Thymus (tissue), 11 donors: Measurements from ENCODE around the gene PDE4C. TPM values are rescaled to one million over a fixed set of nuclear protein-coding genes. Genes with fewer than 3 reads are reported as not detected.
A peak's percentile ranks its signal among the peaks of the same experiment; 100 is the strongest.
"Not testable (repeated sequence)": the region's sequence is repeated elsewhere in the genome, so short reads cannot be mapped to it uniquely, and the experiment has no call there.

Source experiments
- DNase-seq, 9 donors: peaks; one replicate each; pipeline ENCODE4 v3.0.0-alpha.2; 2013; ENCODE audit warnings: low spot score in 9 of 9, low read depth in 6 of 9, missing footprints in 1 of 9
- H3K27ac ChIP-seq, 2 donors: one replicate each; pipeline ENCODE4 v1.5.1; 2013; ENCODE audit warnings: control low read depth in 1 of 2, low read depth in 1 of 2, low read length in 1 of 2, mild to moderate bottlenecking in 1 of 2, moderate library complexity in 1 of 2
- H3K27me3 ChIP-seq, 2 donors: one replicate each; pipeline ENCODE4 v1.5.1; 2013; ENCODE audit warnings: low read length in 1 of 2; ENCODE audit not compliant: control insufficient read depth in 2 of 2, insufficient read depth in 1 of 2
- H3K36me3 ChIP-seq, 2 donors: one replicate each; pipeline ENCODE4 v1.5.1; 2013; ENCODE audit warnings: low read length in 1 of 2, mild to moderate bottlenecking in 1 of 2, moderate library complexity in 1 of 2; ENCODE audit not compliant: control insufficient read depth in 2 of 2, insufficient read depth in 2 of 2
- H3K4me1 ChIP-seq, 2 donors: one replicate each; pipeline ENCODE4 v1.5.1; 2013; ENCODE audit warnings: low read length in 2 of 2; ENCODE audit not compliant: control insufficient read depth in 2 of 2, insufficient read depth in 2 of 2
- H3K4me3 ChIP-seq, 2 donors: one replicate each; pipeline ENCODE4 v1.5.1; 2013; ENCODE audit warnings: low read length in 2 of 2, control low read depth in 1 of 2, mild to moderate bottlenecking in 1 of 2
- H3K9me3 ChIP-seq, 2 donors: one replicate each; pipeline ENCODE4 v1.5.1; 2013; ENCODE audit warnings: low read length in 1 of 2, mild to moderate bottlenecking in 1 of 2; ENCODE audit not compliant: control insufficient read depth in 2 of 2, insufficient read depth in 1 of 2
- WGBS: extraction: QIAGEN DNeasy Blood & Tissue Kit; methylation state at CpG from one replicate; pipeline ENCODE4 v1.1.7; 2013; 5-methylcytosine and 5-hydroxymethylcytosine counted together
- polyA plus RNA-seq: library from polyadenylated mRNA; stranded (reverse); fragments of 200-250 nt; gene quantifications from one replicate; pipeline ENCODE4 v1.2.3, GENCODE V29; 2013
- total RNA-seq: library from RNA; stranded (reverse); fragments of 120-200 nt; gene quantifications from one replicate; pipeline ENCODE4 v1.2.4, GENCODE V29; 2013
- donor health status: healthy.

Gene PDE4C
- total and polyA plus RNA-seq, 2 donors: 0.05 to 0.34 TPM

DNA sequence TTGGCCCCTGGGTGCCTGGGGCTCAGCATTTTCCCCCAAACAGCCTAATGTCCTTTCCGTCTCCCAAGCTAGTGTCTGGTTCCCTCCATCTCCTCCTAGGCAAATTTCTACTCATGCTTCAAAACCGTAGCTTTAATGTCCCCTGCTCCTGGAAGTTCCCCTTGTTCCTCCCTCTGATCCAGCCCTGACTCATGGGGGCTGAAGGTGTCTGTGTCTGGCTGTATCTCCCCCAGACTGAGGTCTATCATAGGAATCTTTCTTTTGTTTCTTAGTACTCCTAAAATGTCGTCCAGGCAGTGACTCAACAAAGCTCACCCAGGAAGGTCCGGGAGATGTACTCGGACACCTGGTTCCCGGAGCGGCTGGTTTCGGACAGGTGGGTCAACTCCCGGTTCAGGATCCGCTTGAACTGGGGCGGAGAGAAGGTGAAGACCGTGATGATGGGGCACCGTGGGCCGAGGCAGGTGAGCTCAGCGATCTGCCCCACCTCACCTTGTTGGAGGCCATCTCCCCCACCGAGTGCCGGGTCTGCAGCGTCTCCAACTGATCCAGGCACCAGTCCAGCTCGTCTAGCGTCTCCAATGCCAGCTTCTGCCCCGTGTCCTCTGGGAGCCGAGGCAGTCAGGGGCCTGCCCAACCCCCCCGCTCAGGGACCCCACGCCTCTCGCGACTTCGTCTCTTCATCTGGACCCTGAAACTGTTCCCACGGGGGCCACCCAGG, 6.2 kb downstream of the PDE4C start:
- H3K27me3 ChIP-seq: peaks cover 27 to 66% of the 10 kb centered on the region in 2 donors
- H3K9me3 ChIP-seq: peaks cover 1 to 4% of the 10 kb centered on the region in 2 donors
- DNase-seq: no peak
- no peak overlapping the region for H3K27ac ChIP-seq
- H3K4me3 ChIP-seq: no peak overlapping the region
- peaks cover 0 to 11% of the 10 kb centered on the region in 2 donors for H3K4me1 ChIP-seq
- H3K36me3 ChIP-seq: no peaks in the 10 kb centered on the region
- WGBS: 76% methylated on average over 28 of the region's 28 CpGs

DNA sequence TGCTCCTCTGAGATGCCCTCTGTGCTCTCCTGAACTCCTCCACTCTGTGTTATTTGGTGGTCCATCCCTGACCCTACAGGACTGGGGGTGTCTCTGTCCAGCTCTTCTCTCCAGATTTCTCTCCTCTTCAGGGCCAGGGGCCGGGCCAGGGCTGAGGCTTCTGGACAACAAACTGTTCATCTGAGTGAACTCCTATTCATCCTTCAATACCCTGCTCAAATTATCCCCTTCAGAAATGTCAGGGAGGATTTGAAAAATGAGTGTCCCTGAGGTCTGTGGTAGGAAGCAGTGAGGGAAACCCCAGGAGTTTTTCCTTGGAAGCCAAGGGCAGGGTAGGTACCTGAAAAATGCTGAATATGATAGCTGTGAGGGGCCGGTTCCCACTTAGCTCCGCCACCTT, 7.6 kb downstream of the PDE4C start:
- no peak for DNase-seq
- H3K27ac ChIP-seq: no peak overlapping the region
- H3K27me3 ChIP-seq: peaks cover 12 to 54% of the 10 kb centered on the region in 2 donors
- H3K4me1 ChIP-seq: no peaks in the 10 kb centered on the region
- no peaks in the 10 kb centered on the region for H3K36me3 ChIP-seq
- H3K9me3 ChIP-seq: no peaks in the 10 kb centered on the region
- 86% methylated on average over 3 of the region's 3 CpGs for WGBS
- H3K4me3 ChIP-seq: no peak overlapping the region

DNA sequence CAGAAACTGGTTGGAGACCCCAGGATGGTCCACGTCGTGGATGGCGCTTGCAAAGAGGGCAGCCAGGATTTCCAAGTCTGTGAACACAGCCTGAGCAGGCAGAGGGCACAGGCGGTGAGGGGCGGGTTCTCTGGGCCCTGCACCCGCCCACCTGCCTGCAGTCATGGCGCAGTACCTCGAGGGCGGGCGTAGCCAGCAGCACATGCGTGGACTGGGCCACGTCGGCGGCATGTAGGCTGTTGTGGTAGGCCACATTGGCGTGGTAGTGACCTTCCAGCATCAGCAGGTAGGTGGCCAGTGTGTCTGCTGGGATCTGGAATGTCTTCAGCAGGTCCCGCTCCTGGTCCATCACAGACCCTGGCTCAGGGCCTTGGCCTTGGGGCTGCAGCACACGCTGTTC, 8.1 kb downstream of the PDE4C start:
- peaks cover 11 to 51% of the 10 kb centered on the region in 2 donors for H3K27me3 ChIP-seq
- no peak for DNase-seq
- no peak overlapping the region for H3K27ac ChIP-seq
- no peaks in the 10 kb centered on the region for H3K9me3 ChIP-seq
- H3K4me1 ChIP-seq: no peaks in the 10 kb centered on the region
- WGBS: 91% methylated on average over 17 of the region's 17 CpGs
- H3K4me3 ChIP-seq: no peak overlapping the region
- no peaks in the 10 kb centered on the region for H3K36me3 ChIP-seq

DNA sequence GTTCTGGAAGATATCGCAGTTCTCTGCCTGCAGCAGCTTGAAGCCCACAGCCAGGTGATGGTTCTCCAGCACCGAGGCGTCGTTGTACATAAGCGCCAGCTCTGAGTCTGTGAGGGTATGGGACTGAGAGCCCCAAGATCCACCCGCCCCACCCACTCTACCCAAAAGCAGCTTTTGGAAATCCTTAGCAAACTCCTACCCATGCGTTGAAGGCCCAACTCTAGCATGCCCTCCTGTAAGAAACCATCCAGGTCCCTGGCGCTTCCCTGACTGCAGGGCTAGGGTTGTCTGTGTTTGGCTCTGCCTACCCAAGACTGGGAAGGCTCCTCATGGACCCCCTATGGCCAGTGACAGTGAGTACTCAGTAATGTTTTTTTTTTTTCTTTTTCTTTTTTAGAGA, 9.4 kb downstream of the PDE4C start:
- Histone ChIP-seq H3K4me1 (no peaks in the 10 kb centered on the region), H3K4me3 (no peak overlapping the region), H3K27ac (no peak overlapping the region), H3K27me3 (peaks cover 5 to 40% of the 10 kb centered on the region in 2 donors), H3K9me3 (no peaks in the 10 kb centered on the region), H3K36me3 (no peaks in the 10 kb centered on the region)
- over 99% methylated on average over 8 of the region's 8 CpGs for WGBS
- no peak for DNase-seq

DNA sequence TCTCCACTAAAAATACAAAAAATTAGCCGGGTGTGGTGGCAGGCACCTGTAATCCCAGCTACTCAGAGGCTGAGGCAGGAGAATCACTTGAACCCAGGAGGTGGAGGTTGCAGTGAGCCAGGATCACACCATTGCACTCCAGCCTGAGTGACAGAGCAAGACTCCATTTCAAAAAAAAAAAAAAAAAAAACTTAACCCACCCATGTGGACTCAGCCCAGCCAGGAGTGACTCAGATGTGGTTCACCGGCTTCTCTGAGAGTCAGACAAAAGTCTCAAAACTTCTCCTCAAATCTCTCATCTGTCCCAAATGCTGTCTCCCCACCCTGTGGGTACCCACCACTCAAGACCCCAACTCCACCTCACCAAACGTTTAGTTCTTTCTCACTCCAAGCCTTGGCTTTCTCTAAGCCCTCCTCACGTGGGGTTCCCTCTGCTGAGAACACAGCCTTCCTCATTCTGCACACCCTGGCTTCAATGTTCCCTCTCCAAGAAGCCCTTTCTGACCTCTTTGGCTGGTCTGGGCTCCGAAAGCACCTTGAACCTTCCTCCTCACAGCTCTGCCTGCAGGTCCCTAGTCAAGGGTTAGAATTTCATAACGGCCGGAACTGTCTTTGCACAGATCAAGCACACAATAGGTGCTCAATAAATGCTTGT, 11.3 kb downstream of the PDE4C start:
- whole genome bisulfite sequencing: 77% methylated on average over 7 of the region's 7 CpGs
- no peak overlapping the region for H3K4me3 ChIP-seq
- no peaks in the 10 kb centered on the region for H3K9me3 ChIP-seq
- H3K4me1 ChIP-seq: no peaks in the 10 kb centered on the region
- no peak overlapping the region for H3K27ac ChIP-seq
- peaks cover 0 to 32% of the 10 kb centered on the region in 2 donors for H3K27me3 ChIP-seq
- DNase-seq: no peak
- no peaks in the 10 kb centered on the region for H3K36me3 ChIP-seq

DNA sequence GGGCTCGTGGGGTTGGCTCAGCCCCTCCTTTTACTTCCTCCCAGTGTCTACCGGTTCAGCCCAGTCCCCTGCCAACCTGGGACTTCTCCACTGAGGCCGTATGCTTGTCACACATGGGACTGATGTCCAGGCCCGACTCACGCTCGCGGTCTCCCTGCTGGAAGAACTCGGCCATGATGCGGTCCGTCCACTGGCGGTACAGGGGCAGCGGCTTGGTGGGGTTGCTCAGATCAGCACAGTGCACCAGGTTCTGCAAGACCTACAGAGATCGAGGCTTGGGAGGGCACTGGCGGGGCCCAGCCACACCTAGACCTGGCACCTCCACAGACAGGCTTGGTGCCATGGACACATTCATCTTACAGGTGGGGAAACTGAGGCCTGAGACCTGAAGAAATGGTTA, 14.6 kb downstream of the PDE4C start:
- no peak overlapping the region for H3K4me3 ChIP-seq
- H3K4me1 ChIP-seq: no peaks in the 10 kb centered on the region
- WGBS: 79% methylated on average over 14 of the region's 14 CpGs
- peaks cover 2 to 27% of the 10 kb centered on the region in 2 donors for H3K27me3 ChIP-seq
- no peaks in the 10 kb centered on the region for H3K9me3 ChIP-seq
- no peak overlapping the region for H3K27ac ChIP-seq
- no peak for DNase-seq
- H3K36me3 ChIP-seq: no peaks in the 10 kb centered on the region

DNA sequence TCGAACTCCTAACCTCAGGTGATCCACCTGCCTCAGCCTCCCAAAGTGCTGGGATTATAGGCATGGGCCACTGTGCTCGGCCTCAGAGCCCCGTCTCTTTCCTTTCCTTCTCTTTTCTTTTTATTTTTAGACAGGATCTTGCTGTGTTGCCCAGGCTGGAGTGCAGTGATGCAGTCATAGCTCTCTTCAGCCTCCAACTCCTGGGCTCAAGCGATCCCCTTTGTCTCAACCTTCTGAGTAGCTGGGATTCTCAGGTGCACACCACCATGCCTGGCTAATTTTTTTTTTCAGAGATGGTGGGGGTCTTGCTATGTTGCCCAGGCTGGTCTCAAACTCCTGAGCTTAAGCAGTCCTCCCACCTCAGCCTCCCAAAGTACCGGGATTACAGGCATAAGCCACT, 16.3 kb downstream of the PDE4C start:
- peaks cover 4 to 45% of the 10 kb centered on the region in 2 donors for H3K27me3 ChIP-seq
- not testable (repeated sequence) for H3K9me3 ChIP-seq, H3K27ac ChIP-seq, DNase-seq, H3K36me3 ChIP-seq, H3K4me3 ChIP-seq, H3K4me1 ChIP-seq
- WGBS: 89% methylated on average over 5 of the region's 5 CpGs

DNA sequence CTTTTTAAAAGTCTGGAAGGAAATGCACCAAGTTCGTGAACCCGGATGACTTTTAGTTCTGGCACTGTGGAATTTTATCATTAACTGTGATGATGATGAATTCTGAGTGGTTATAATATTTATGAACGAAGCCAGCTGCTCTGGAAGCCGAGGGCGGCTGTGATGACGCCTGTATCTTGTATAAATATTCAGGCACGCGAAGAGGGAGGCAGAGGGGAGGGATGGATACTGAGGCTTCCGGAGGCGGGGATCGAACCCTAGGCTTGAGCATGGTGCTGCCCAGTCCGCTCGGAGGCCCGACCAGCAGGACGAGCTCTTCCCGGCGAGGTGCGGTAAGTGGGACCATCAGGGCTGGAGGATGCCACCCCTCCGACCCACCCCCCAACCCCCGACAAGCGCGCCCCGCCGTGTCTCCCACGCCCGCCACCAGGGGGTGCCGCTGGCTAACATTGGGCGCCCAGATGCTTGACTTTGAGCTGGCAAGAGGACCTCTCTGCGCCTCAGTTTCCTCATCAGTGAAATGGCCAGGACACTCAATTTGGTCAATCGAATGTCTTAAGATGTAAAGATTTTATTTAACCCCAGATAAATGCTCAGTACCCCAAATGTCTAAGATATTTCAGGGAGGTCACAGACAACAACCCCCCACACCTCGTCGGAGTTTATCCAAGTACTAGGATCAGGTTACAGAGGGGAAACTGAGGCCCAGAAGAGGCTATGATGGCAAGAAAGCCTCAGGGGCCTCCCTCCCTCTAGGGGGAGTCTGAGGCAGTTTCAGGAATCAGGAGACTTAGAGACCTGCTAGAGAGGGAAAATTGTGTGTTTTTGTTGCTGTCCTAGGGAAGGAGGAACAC, 17.9 kb downstream of the PDE4C start:
- H3K4me1 ChIP-seq: peaks cover 9 to 20% of the 10 kb centered on the region in 2 donors
- no peaks in the 10 kb centered on the region for H3K36me3 ChIP-seq
- H3K27me3 ChIP-seq: peaks cover 4 to 45% of the 10 kb centered on the region in 2 donors
- H3K4me3 ChIP-seq: no peak overlapping the region
- DNase-seq: peak in 1 of 9 donors; percentile 46
- WGBS: 32% methylated on average over 32 of the region's 32 CpGs
- H3K27ac ChIP-seq: no peak overlapping the region
- H3K9me3 ChIP-seq: no peaks in the 10 kb centered on the region

DNA sequence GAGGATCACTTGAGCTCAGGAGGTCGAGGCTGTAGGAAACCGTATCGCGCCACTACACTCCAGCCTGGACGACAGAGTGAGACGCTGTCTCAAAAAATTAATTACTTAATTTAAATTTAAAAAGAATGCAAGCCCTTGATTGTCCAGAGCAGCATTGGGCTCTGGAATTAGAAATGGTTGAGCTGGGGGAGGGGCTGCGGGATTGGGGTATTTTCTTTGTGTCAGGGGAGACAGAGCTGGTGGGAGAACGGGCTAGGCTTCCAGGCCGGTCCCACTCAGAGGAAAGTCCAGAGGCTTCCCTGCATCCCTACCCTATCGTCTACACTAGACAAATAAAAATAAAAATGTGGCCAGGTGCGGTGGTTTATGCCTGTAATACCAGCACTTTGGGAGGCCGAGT, 20.2 kb downstream of the PDE4C start:
- peaks cover 4 to 51% of the 10 kb centered on the region in 2 donors for H3K27me3 ChIP-seq
- no peak for DNase-seq
- H3K36me3 ChIP-seq: no peaks in the 10 kb centered on the region
- H3K27ac ChIP-seq: no peak overlapping the region
- peaks cover 0 to 4% of the 10 kb centered on the region in 2 donors for H3K9me3 ChIP-seq
- no peak overlapping the region for H3K4me3 ChIP-seq
- H3K4me1 ChIP-seq: peaks cover 16 to 29% of the 10 kb centered on the region in 2 donors
- WGBS: 95% methylated on average over 12 of the region's 12 CpGs
